Left kidney (tissue), 2 donors: ENCODE measurements around the gene TMPRSS9. TPM values are rescaled to one million over a fixed set of nuclear protein-coding genes. Genes with fewer than 3 reads are reported as not detected.
"Not testable (repeated sequence)": the region's sequence is repeated elsewhere in the genome, so short reads cannot be mapped to it uniquely, and the experiment has no call there.

Source experiments
- DNase-seq: peaks from one replicate; pipeline ENCODE4 v3.0.0-alpha.2; 2013
- polyA plus RNA-seq: library from polyadenylated mRNA; unstranded; fragments of 120-200 nt; gene quantifications from one replicate; pipeline ENCODE4 v1.2.1, GENCODE V29; 2013; ENCODE audit not compliant: insufficient read length

TMPRSS9 gene
- polyA plus RNA-seq, 1 donor, result 0.60 TPM

GRCh38 chr19:2341982-2342381 is 18.1 kb upstream of the TMPRSS9 start:
- no peak for DNase-seq

- DNase-seq, result no peak
These were observed 17.3 kb upstream of the TMPRSS9 start for GRCh38 chr19:2342656-2343288.

- no peak for DNase-seq
These were observed 16.6 kb upstream of the TMPRSS9 start for GRCh38 chr19:2343289-2343982.

- DNase-seq, result no peak
These were observed 15.6 kb upstream of the TMPRSS9 start for GRCh38 chr19:2344381-2344870.

- no peak for DNase-seq
These were observed 15.0 kb upstream of the TMPRSS9 start for GRCh38 chr19:2345076-2345475.

GRCh38 chr19:2345794-2346663 is 14.0 kb upstream of the TMPRSS9 start:
- DNase-seq, result no peak

GRCh38 chr19:2349818-2350217 is 10.2 kb upstream of the TMPRSS9 start:
- not testable (repeated sequence) for DNase-seq

- no peak for DNase-seq
These were observed 9.4 kb upstream of the TMPRSS9 start for GRCh38 chr19:2350656-2351055.

- no peak for DNase-seq
These were observed 8.5 kb upstream of the TMPRSS9 start for GRCh38 chr19:2351591-2351990.

GRCh38 chr19:2352121-2352520 is 7.9 kb upstream of the TMPRSS9 start:
- no peak for DNase-seq

GRCh38 chr19:2353159-2353886 is 6.7 kb upstream of the TMPRSS9 start:
- DNase-seq, result no peak

- no peak for DNase-seq
These were observed 6.0 kb upstream of the TMPRSS9 start for GRCh38 chr19:2353887-2354592.

GRCh38 chr19:2354670-2355069 is 5.4 kb upstream of the TMPRSS9 start:
- no peak for DNase-seq

- no peak for DNase-seq
These were observed 4.7 kb upstream of the TMPRSS9 start for GRCh38 chr19:2355168-2356035.

GRCh38 chr19:2356036-2356646 is 3.9 kb upstream of the TMPRSS9 start:
- no peak for DNase-seq

- DNase-seq, result no peak
These were observed 2.5 kb upstream of the TMPRSS9 start for GRCh38 chr19:2357279-2358206.

- no peak for DNase-seq
These were observed 1.4 kb upstream of the TMPRSS9 start for GRCh38 chr19:2358548-2359173.

GRCh38 chr19:2360833-2361232 is 768 bp downstream of the TMPRSS9 start:
- DNase-seq, result no peak
